Metanephros (tissue), 1 donor: ENCODE measurements around the gene CYP26B1. TPM values are rescaled to one million over a fixed set of nuclear protein-coding genes. Genes with fewer than 3 reads are reported as not detected.

Source experiments
- total RNA-seq: library from RNA; depleted of rRNA; stranded (reverse); fragments of >200 nt; gene quantifications from one replicate; pipeline ENCODE4 v1.2.3, GENCODE V29; 2014

CYP26B1 gene, protein sequence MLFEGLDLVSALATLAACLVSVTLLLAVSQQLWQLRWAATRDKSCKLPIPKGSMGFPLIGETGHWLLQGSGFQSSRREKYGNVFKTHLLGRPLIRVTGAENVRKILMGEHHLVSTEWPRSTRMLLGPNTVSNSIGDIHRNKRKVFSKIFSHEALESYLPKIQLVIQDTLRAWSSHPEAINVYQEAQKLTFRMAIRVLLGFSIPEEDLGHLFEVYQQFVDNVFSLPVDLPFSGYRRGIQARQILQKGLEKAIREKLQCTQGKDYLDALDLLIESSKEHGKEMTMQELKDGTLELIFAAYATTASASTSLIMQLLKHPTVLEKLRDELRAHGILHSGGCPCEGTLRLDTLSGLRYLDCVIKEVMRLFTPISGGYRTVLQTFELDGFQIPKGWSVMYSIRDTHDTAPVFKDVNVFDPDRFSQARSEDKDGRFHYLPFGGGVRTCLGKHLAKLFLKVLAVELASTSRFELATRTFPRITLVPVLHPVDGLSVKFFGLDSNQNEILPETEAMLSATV
- 48.2 TPM for total RNA-seq

DNA sequence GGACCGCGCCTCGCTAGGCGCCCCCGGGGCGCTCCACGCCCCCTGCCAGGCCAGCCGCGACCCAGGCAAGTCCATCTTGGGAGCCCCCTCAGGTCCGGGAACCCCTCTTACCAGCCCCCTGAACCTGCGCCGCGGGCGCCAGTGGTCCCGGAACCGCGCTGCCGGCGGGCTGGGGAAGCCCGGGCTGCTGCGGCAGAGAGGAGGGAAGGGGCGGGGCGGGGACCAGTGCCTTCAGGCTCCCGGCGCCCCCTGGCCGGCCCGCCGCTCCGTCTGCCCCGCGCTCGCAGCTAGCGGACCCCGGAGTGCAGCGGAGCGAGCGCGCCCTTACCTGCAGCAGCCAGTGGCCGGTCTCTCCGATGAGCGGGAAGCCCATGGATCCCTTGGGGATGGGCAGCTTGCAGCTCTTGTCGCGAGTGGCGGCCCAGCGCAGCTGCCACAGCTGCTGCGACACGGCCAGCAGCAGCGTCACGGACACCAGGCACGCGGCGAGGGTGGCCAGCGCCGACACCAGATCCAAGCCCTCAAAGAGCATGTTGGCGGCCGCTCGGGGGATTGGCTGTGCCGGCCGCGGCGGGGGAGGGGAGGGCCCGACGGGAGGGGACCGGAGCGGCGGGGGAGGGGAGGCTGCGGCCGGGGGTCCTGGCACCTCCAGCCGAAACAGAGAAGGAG, at the start of gene CYP26B1:
CYP26B1 (minus strand) TSS at position 560 of the 669 bp plus-strand sequence; CDS start at position 532, 28 bp downstream.

